Measurements from ENCODE around the gene NAA60. TPM values are rescaled to one million over a fixed set of nuclear protein-coding genes. Genes with fewer than 3 reads are reported as not detected.

Gene NAA60
- total and polyA plus RNA-seq, 9 of the 15 experiments (the other 6 are each of a cell fraction or from before 2014, with no cell fraction given), result 2.1 to 49.4 (median 10.3) TPM

DNA sequence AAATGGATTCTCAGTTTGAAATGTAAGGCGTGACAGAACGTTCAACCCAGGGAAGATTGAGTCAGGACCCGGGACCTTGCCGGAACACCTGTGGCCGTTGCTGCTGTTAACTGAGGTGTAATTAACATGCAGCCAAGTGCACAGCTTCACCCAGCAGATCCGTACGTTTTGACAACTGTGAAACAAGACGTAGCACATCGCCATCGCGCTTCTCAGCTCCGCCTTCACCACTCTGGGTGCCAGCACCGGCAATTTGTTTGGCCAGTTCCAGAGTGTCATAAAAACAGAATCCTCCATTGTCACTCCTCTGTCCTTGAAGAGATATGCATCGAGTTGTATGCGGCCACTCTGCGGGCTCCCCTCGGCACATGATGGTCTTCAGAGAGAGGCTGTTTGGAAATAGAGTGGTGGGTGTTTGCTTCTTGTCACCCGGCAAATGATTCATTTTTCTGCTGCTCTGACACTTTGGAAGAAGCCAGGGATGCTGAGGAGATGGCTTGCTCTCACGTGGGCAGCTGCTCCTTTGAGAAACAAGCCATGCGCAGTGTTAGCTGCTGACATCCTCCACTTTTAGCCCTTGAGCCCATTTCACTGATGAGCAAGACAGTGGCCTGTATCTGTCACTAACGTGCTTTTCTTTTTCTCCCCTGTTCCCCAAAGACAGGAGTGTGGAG lies 22.6 kb downstream of the NAA60 start:
- WGBS (ENCODE audit: insufficient coverage, low coverage, missing lambda C conversion rate), result 91% methylated on average over 21 of the region's 21 CpGs
- Histone ChIP-seq H3K27ac (ENCODE audit: extremely low read depth, low read depth, low read length) (no peak overlapping the region), H4K20me1 (replicated peaks; ENCODE audit: control insufficient read depth, insufficient read depth, low read length) (peaks cover 12% of the 10 kb centered on the region; the same call in 1 of the 2 replicates), H3K9ac (ENCODE audit: insufficient read depth in 1 of 2, low read depth in 2 of 2, low read length in 2 of 2) (no peak overlapping the region), H3K36me3 (ENCODE audit: control insufficient read depth, insufficient read depth, low read length) (peaks cover 8% of the 10 kb centered on the region; the same call in 1 of the 3 replicates), H3K9me3 (replicated peaks; ENCODE audit: control insufficient read depth, insufficient read depth, low read depth, low read length) (no peaks in the 10 kb centered on the region), H3K9me1 (ENCODE audit: control insufficient read depth, insufficient read depth, low read length) (peaks cover 2% of the 10 kb centered on the region), H3K4me3 (no peak overlapping the region), H2AFZ (ENCODE audit: low read depth, low read length) (no peak overlapping the region), H3K79me2 (ENCODE audit: control insufficient read depth, insufficient read depth, low read length) (peaks cover 55% of the 10 kb centered on the region), H3K4me1 (replicated peaks in 1 of 2; ENCODE audit: control insufficient read depth in 2 of 2, insufficient read depth in 2 of 2, low read length in 2 of 2) (peaks cover 0 to 6% of the 10 kb centered on the region in 2 experiments; a peak in 3 of 5 replicates), H3K27me3 (ENCODE audit: control insufficient read depth in 2 of 2, insufficient read depth in 2 of 2, low read length in 2 of 2) (no peaks in the 10 kb centered on the region), H3K4me2 (ENCODE audit: insufficient read depth, low read length) (no peak overlapping the region)
- in situ Hi-C loops (cut with MboI) (no loop called here), intact Hi-C loops (cut with micrococcal nuclease) (no loop called here)
- no TSS peak for BruUV-seq (replicated peaks)
- CTCF ChIA-PET (ENCODE audit: low intra/inter-chr PET ratio), result no interaction called here
- ATAC-seq (no peak), FAIRE-seq (no peak), DNase-seq (ENCODE audit: extremely low read depth in 1 of 4, low spot score in 3 of 4) (no peak)
- TF ChIP-seq ZKSCAN1 (IDR thresholded peaks at IDR 0.05; ENCODE audit: low read depth, low read length), result no peak
- TF ChIP-seq MEIS2 (IDR thresholded peaks at IDR 0.05; ENCODE audit: partially characterized antibody), result no peak
- TF ChIP-seq TRIM28 (IDR thresholded peaks at IDR 0.05), result no peak
- POLR2A ChIA-PET, result interaction anchor here (1.3 kb wide), 1 partner anchor 9 kb away, joined by 3 read pairs; no protein-coding TSS in a partner anchor

DNA sequence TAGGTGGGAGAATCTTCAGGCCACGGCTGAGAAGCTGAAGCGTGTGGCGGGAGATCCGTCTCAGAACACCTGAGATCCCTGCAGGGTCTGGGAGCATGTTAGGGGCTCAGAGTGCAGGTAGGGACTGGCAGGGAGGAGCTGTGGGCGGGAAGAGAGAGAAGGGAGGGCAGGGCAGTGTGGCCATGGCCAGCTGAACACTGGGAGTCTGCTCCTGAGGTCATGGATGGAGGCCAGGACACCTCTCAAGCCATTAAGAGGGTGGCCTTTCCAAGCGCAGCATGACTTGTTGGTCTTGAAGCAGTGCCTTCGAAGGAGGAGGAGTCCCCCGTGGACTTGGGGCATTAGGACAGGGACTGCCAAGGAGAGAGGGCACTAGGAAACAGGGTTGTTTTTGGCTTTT lies 23.7 kb downstream of the NAA60 start:
- intact Hi-C loops (cut with micrococcal nuclease) (no loop called here), in situ Hi-C loops (cut with MboI) (no loop called here)
- ATAC-seq, result no peak
- FAIRE-seq, result no peak
- H3K79me2 ChIP-seq (ENCODE audit: control insufficient read depth, insufficient read depth, low read length), result peaks cover 50% of the 10 kb centered on the region
- H3K9me3 ChIP-seq (replicated peaks; ENCODE audit: control insufficient read depth, insufficient read depth, low read depth, low read length), result no peaks in the 10 kb centered on the region
- H3K27me3 ChIP-seq (ENCODE audit: control insufficient read depth in 2 of 2, insufficient read depth in 2 of 2, low read length in 2 of 2), result no peaks in the 10 kb centered on the region
- peak overlapping the region in 1 of 2 experiments; percentile 4; a peak in 2 of 4 replicates for H3K9ac ChIP-seq (ENCODE audit: insufficient read depth in 1 of 2, low read depth in 2 of 2, low read length in 2 of 2)
- H3K27ac ChIP-seq (ENCODE audit: extremely low read depth, low read depth, low read length), result no peak overlapping the region
- H3K4me1 ChIP-seq (replicated peaks in 1 of 2; ENCODE audit: control insufficient read depth in 2 of 2, insufficient read depth in 2 of 2, low read length in 2 of 2), result peaks cover 0 to 5% of the 10 kb centered on the region in 2 experiments; a peak in 2 of 5 replicates
- H4K20me1 ChIP-seq (replicated peaks; ENCODE audit: control insufficient read depth, insufficient read depth, low read length), result peaks cover 12% of the 10 kb centered on the region; the same call in 1 of the 2 replicates
- 88% methylated on average over 7 of the region's 8 CpGs for WGBS (ENCODE audit: insufficient coverage, low coverage, missing lambda C conversion rate)
- no peak for DNase-seq (ENCODE audit: extremely low read depth in 1 of 4, low spot score in 3 of 4)
- no peak overlapping the region for H3K4me2 ChIP-seq (ENCODE audit: insufficient read depth, low read length)
- H3K36me3 ChIP-seq (ENCODE audit: control insufficient read depth, insufficient read depth, low read length), result peaks cover 8% of the 10 kb centered on the region; the same call in 1 of the 3 replicates
- CTCF ChIA-PET (ENCODE audit: low intra/inter-chr PET ratio), result no interaction called here
- no peak overlapping the region for H2AFZ ChIP-seq (ENCODE audit: low read depth, low read length)
- POLR2A ChIA-PET, result interaction anchor here (0.7 to 1.3 kb wide), 2 partner anchors 10 to 224 kb away, joined by 3 to 4 read pairs; no protein-coding TSS in a partner anchor
- no TSS peak for BruUV-seq (replicated peaks)
- H3K4me3 ChIP-seq, result no peak overlapping the region
- peaks cover 2% of the 10 kb centered on the region for H3K9me1 ChIP-seq (ENCODE audit: control insufficient read depth, insufficient read depth, low read length)
- TF ChIP-seq, protein P1, sequence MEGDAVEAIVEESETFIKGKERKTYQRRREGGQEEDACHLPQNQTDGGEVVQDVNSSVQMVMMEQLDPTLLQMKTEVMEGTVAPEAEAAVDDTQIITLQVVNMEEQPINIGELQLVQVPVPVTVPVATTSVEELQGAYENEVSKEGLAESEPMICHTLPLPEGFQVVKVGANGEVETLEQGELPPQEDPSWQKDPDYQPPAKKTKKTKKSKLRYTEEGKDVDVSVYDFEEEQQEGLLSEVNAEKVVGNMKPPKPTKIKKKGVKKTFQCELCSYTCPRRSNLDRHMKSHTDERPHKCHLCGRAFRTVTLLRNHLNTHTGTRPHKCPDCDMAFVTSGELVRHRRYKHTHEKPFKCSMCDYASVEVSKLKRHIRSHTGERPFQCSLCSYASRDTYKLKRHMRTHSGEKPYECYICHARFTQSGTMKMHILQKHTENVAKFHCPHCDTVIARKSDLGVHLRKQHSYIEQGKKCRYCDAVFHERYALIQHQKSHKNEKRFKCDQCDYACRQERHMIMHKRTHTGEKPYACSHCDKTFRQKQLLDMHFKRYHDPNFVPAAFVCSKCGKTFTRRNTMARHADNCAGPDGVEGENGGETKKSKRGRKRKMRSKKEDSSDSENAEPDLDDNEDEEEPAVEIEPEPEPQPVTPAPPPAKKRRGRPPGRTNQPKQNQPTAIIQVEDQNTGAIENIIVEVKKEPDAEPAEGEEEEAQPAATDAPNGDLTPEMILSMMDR (IDR thresholded peaks at IDR 0.05 in 2 of 3, conservative IDR thresholded peaks at IDR 0.05 in 1 of 3; ENCODE audit: insufficient read depth in 2 of 3, low read depth in 1 of 3, low read length in 3 of 3), result no peak
- TF ChIP-seq KAT2B (IDR thresholded peaks at IDR 0.05; ENCODE audit: low read depth, low read length) (no peak), CREBBP (IDR thresholded peaks at IDR 0.05; ENCODE audit: low read depth, low read length) (no peak), GTF2A2 (tag; IDR thresholded peaks at IDR 0.05) (no peak), SIN3A (IDR thresholded peaks at IDR 0.05; ENCODE audit: borderline replicate concordance in 2 of 2, control insufficient read depth in 1 of 2, low read depth in 2 of 2, low read length in 2 of 2) (no peak), ZNF324 (CRISPR knock-in tag; IDR thresholded peaks at IDR 0.05) (no peak)
- TF ChIP-seq, protein P2, sequence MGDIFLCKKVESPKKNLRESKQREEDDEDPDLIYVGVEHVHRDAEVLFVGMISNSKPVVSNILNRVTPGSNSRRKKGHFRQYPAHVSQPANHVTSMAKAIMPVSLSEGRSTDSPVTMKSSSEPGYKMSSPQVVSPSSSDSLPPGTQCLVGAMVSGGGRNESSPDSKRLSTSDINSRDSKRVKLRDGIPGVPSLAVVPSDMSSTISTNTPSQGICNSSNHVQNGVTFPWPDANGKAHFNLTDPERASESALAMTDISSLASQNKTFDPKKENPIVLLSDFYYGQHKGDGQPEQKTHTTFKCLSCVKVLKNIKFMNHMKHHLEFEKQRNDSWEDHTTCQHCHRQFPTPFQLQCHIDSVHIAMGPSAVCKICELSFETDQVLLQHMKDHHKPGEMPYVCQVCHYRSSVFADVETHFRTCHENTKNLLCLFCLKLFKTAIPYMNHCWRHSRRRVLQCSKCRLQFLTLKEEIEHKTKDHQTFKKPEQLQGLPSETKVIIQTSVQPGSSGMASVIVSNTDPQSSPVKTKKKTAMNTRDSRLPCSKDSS (IDR thresholded peaks at IDR 0.05; ENCODE audit: low read depth, partially characterized antibody), result no peak
- TF ChIP-seq, protein P3, sequence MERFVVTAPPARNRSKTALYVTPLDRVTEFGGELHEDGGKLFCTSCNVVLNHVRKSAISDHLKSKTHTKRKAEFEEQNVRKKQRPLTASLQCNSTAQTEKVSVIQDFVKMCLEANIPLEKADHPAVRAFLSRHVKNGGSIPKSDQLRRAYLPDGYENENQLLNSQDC (CRISPR knock-in tag; IDR thresholded peaks at IDR 0.05), result no peak
